ENCODE data around the gene NDRG4. TPM values are rescaled to one million over a fixed set of nuclear protein-coding genes. Genes with fewer than 3 reads are reported as not detected.

The NDRG4 gene
- total and polyA plus RNA-seq, 2 donors (not counting 3 experiments of a cell fraction or from before 2014, with no cell fraction given), result 35.8 to 74.3 TPM

DNA sequence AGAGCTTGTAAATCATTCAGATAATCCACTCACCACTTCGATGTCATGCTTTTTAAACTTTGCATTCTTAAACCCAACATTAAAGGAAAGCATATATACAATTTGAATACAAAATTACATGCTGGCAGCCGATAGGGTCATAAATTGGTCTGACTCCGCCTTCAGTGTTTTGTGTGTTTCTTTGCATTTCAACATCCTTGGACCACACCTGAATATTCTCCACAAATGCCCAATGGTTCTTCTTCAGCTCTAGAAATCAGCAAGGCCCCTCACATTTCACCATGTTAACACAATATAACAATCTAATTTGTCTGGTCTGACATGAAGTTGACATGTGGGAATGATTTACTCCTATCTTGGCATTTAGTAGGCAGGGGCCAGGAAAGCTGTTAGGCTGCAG, 32.5 kb downstream of the NDRG4 start:
- Histone ChIP-seq H3K4me2 (ENCODE audit: insufficient read depth, low read length) (no peak overlapping the region), H3K9ac (replicated peaks; ENCODE audit: extremely low read depth, insufficient read depth, low read length) (no peak overlapping the region), H3K9me3 (replicated peaks; ENCODE audit: control insufficient read depth, insufficient read depth, low read length) (no peaks in the 10 kb centered on the region), H2AFZ (ENCODE audit: low read depth, low read length) (no peak overlapping the region), H3K27me3 (ENCODE audit: control insufficient read depth in 2 of 2, insufficient read depth in 2 of 2, low read length in 2 of 2) (no peaks in the 10 kb centered on the region), H4K20me1 (replicated peaks; ENCODE audit: control insufficient read depth, extremely low read depth, insufficient read depth, low read length) (no peaks in the 10 kb centered on the region), H3K9me1 (replicated peaks; ENCODE audit: control insufficient read depth, extremely low read depth, insufficient read depth, low read length) (no peaks in the 10 kb centered on the region), H3K27ac (ENCODE audit: insufficient read depth, low read depth, low read length) (no peak overlapping the region), H3K36me3 (ENCODE audit: control insufficient read depth in 2 of 2, extremely low read depth in 1 of 2, insufficient read depth in 2 of 2, low read length in 2 of 2) (peaks cover 32 to 38% of the 10 kb centered on the region in 2 experiments), H3K79me2 (ENCODE audit: control insufficient read depth, insufficient read depth, low read length) (no peaks in the 10 kb centered on the region), H3K4me1 (ENCODE audit: control insufficient read depth, extremely low read depth, insufficient read depth, low read length) (no peaks in the 10 kb centered on the region), H3K4me3 (replicated peaks in 1 of 3; ENCODE audit: insufficient read depth in 1 of 3, low read depth in 1 of 3, low read length in 3 of 3) (no peak overlapping the region)
- intact Hi-C loops (cut with micrococcal nuclease) (no loop called here), dilution Hi-C loops (cut with MboI; ENCODE audit: extremely low pct_ligation_motif_present, low sequenced_read_pairs) (no loop called here)
- DNase-seq (ENCODE audit: low read depth, low spot score), result no peak
- TF ChIP-seq GATA2 (IDR thresholded peaks at IDR 0.05; ENCODE audit: insufficient read depth, insufficient read length, low read depth, low read length) (no peak), EZH2 (IDR thresholded peaks at IDR 0.05; ENCODE audit: borderline replicate concordance, low read depth, low read length, severe bottlenecking) (no peak), POLR2A (IDR thresholded peaks at IDR 0.05; ENCODE audit: low read depth, low read length) (no peak), FOS (IDR thresholded peaks at IDR 0.05; ENCODE audit: borderline replicate concordance, insufficient read depth, low read length) (no peak), JUN (IDR thresholded peaks at IDR 0.05; ENCODE audit: borderline replicate concordance, insufficient read depth, insufficient read length, low read depth) (no peak), MYC (IDR thresholded peaks at IDR 0.05; ENCODE audit: low read depth, low read length) (no peak), POLR2AphosphoS5 (IDR thresholded peaks at IDR 0.05; ENCODE audit: insufficient read depth, low read depth, low read length) (no peak)
- TF ChIP-seq, protein P1, sequence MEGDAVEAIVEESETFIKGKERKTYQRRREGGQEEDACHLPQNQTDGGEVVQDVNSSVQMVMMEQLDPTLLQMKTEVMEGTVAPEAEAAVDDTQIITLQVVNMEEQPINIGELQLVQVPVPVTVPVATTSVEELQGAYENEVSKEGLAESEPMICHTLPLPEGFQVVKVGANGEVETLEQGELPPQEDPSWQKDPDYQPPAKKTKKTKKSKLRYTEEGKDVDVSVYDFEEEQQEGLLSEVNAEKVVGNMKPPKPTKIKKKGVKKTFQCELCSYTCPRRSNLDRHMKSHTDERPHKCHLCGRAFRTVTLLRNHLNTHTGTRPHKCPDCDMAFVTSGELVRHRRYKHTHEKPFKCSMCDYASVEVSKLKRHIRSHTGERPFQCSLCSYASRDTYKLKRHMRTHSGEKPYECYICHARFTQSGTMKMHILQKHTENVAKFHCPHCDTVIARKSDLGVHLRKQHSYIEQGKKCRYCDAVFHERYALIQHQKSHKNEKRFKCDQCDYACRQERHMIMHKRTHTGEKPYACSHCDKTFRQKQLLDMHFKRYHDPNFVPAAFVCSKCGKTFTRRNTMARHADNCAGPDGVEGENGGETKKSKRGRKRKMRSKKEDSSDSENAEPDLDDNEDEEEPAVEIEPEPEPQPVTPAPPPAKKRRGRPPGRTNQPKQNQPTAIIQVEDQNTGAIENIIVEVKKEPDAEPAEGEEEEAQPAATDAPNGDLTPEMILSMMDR (IDR thresholded peaks at IDR 0.05; ENCODE audit: extremely low read depth in 1 of 2, insufficient read depth in 1 of 2, low read depth in 1 of 2, low read length in 2 of 2), result no peak
- TF ChIP-seq, protein P2, sequence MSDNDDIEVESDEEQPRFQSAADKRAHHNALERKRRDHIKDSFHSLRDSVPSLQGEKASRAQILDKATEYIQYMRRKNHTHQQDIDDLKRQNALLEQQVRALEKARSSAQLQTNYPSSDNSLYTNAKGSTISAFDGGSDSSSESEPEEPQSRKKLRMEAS (IDR thresholded peaks at IDR 0.05; ENCODE audit: insufficient read depth, insufficient read length), result no peak
- no TSS peak for BruUV-seq (replicated peaks)
- ChIA-PET POLR2A (no interaction called here), CTCF (interaction anchor here (1.1 kb wide), 1 partner anchor 23 kb away, joined by 3 read pairs; no protein-coding TSS in a partner anchor)
- FAIRE-seq, result no peak

All from endothelial cell of umbilical vein (primary cell).